SJCRH30 (cell line): ENCODE data around the gene ALPK1. TPM values are rescaled to one million over a fixed set of nuclear protein-coding genes. Genes with fewer than 3 reads are reported as not detected.
A peak's percentile ranks its signal among the peaks of the same experiment; 100 is the strongest.
"Not testable (repeated sequence)": the region's sequence is repeated elsewhere in the genome, so short reads cannot be mapped to it uniquely, and the experiment has no call there.

Experiments used
- DNase-seq, 2 experiments: peaks; one replicate each; pipeline ENCODE4 v3.0.0-alpha.2; 2015 to 2020
- H3K27ac ChIP-seq: fragments of 250-450 bp; sonication (Bioruptor Pico); 2 replicates; pipeline ENCODE4 v1.5.1; 2020; ENCODE audit warnings: mild to moderate bottlenecking, moderate library complexity
- H3K27me3 ChIP-seq: fragments of 250-450 bp; sonication (Bioruptor Pico); 2 replicates; pipeline ENCODE4 v1.5.1; 2020; ENCODE audit warnings: mild to moderate bottlenecking, moderate library complexity
- H3K36me3 ChIP-seq: fragments of 250-450 bp; sonication (Bioruptor Pico); 2 replicates; pipeline ENCODE4 v1.5.1; 2020; ENCODE audit warnings: mild to moderate bottlenecking, moderate library complexity
- H3K4me1 ChIP-seq: fragments of 250-450 bp; sonication (Bioruptor Pico); 2 replicates; pipeline ENCODE4 v1.5.1; 2020; ENCODE audit warnings: mild to moderate bottlenecking, moderate library complexity
- H3K4me3 ChIP-seq: fragments of 250-450 bp; sonication (Bioruptor Pico); 2 replicates; pipeline ENCODE4 v1.5.1; 2020; ENCODE audit warnings: mild to moderate bottlenecking, moderate library complexity
- H3K9me3 ChIP-seq: fragments of 250-450 bp; sonication (Bioruptor Pico); replicated peaks from 2 replicates; pipeline ENCODE4 v1.5.1; 2020; ENCODE audit warnings: mild to moderate bottlenecking, moderate library complexity
- total RNA-seq: library from RNA; depleted of rRNA; stranded (reverse); fragments of >200 nt; shearing (Covaris generic); gene quantifications from 2 replicates; pipeline ENCODE4 v1.2.3, GENCODE V29; 2014

ALPK1 gene
- total RNA-seq, 1 experiment from 2014 or later: 5.1 TPM

DNA sequence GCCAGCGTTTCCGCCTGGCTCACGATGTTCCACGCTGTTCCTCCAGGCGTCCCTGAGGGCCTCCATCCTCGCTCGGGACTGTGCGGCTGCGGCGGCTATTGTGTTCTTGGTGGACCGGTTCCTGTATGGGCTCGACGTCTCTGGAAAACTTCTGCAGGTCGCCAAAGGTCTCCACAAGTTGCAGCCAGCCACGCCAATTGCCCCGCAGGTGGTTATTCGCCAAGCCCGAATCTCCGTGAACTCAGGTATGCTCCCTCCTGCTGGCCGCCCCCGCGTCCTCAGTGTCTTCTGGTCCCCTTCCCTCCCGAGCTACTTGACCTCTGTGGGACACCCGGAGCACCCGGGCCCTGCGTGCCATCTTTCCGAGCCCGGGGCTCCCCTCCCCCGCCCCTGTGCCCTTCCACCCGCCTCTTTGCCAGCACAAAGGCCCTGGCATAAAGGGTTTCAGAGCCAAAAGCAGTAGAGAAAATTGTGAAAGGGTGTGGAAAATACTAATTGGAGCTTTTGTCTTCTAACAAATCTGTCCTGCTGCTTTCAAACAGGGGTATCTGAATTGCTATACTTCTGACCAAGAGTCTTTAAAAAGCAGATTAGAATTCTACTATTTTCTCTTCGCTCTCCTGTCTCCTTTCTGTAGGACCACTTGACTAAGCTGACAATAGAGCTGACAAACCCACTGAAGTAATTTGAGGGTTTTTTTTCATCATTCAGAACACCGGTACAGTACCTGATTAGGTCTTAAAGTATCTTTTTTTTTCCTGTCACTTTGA, 114.8 kb downstream of the ALPK1 start:
- Histone ChIP-seq H3K4me1 (no peaks in the 10 kb centered on the region), H3K27me3 (no peaks in the 10 kb centered on the region), H3K4me3 (no peak overlapping the region), H3K36me3 (no peaks in the 10 kb centered on the region), H3K27ac (no peak overlapping the region), H3K9me3 (no peaks in the 10 kb centered on the region)
- DNase-seq: no peak

DNA sequence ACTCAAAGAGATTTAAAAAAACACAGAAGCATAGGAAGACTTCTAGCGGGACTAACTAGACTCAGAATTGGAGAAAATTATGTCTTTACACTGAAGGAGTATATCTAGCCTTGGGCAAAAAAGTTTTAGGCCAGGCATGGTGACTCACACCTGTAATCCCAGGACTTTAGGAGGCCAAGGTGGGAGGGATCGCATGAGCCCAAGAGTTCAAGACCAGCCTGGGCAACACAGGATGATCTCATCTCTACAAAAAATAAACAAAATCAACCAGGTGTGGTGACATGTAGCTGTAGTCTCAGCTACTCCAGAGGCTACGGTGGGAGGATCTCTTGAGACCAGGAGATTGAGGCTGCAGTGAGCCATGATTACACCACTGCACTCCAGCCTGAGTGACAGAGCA, 119.3 kb downstream of the ALPK1 start:
- Histone ChIP-seq H3K4me1 (no peaks in the 10 kb centered on the region), H3K27ac (no peak overlapping the region), H3K4me3 (no peak overlapping the region), H3K27me3 (no peaks in the 10 kb centered on the region), H3K36me3 (no peaks in the 10 kb centered on the region), H3K9me3 (no peaks in the 10 kb centered on the region)
- no peak for DNase-seq

DNA sequence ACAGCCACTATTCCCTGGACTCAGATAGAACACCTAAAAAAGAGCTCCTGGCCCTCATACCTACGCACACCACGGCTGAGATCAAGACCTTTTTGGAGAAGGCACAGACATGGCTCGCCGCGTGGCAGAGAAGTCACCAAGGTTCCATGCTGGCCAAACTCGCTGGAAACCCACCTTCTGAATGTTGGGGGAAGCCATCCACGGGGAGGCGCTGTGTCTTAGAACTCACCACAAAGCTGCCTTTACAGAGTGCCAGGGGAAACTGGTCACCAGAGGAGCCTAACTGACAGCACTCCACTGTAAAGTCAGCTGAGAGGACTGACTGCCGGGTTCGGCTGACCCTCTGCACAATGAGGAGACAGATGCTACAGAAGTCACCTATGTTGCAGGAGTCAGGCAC, 120.9 kb downstream of the ALPK1 start:
- Histone ChIP-seq H3K36me3 (no peaks in the 10 kb centered on the region), H3K4me3 (no peak overlapping the region), H3K27ac (no peak overlapping the region), H3K4me1 (peaks cover 4% of the 10 kb centered on the region; the same call in 1 of the 2 replicates), H3K27me3 (no peaks in the 10 kb centered on the region), H3K9me3 (no peaks in the 10 kb centered on the region)
- DNase-seq: no peak

DNA sequence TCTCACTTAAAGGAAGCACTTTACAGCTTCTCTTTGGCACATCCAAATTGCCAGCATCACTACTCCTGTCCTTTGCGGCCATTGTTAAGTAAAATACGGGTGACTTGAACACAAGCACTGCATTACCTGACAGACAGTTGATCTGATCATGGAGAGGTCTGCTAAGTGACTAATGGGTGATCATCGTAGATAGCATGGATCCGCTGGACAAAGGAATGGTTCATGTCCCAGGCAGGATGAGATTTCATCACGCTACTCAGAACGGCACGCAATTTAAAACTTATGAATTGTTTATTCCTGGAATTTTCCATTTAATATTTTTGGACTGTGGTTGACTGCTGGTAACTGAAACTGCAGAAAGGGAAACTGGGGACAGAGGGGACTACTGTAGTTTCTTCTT, 124.7 kb downstream of the ALPK1 start:
- H3K27ac ChIP-seq: no peak overlapping the region
- no peaks in the 10 kb centered on the region for H3K27me3 ChIP-seq
- H3K4me1 ChIP-seq: peaks cover 11% of the 10 kb centered on the region; the same call in 1 of the 2 replicates
- H3K4me3 ChIP-seq: no peak overlapping the region
- no peak for DNase-seq
- no peaks in the 10 kb centered on the region for H3K36me3 ChIP-seq
- H3K9me3 ChIP-seq: no peaks in the 10 kb centered on the region

DNA sequence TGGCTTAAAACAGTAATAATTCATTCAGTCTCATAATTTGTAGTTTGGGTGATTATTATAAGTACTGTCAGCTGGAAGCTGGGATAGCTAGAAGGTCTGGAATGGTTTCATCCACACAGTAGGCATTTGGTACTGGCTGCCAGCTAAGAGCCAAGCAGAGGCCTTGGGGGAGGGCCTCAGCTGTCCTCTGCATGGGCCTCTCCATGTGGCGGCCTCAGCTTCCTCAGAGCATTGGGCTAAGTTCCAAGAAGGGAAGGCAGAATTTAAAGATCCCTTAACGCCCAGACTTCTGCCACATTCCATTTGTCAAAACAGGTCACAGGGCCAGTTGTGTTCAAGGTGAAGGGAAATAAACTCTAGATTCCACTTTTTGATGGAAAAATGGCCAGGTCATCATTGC, 125.5 kb downstream of the ALPK1 start:
- Histone ChIP-seq H3K9me3 (no peaks in the 10 kb centered on the region), H3K4me3 (no peak overlapping the region), H3K4me1 (peaks cover 11% of the 10 kb centered on the region; the same call in 1 of the 2 replicates), H3K36me3 (no peaks in the 10 kb centered on the region), H3K27me3 (no peaks in the 10 kb centered on the region), H3K27ac (no peak overlapping the region)
- DNase-seq: peak; percentile 12 to 42

DNA sequence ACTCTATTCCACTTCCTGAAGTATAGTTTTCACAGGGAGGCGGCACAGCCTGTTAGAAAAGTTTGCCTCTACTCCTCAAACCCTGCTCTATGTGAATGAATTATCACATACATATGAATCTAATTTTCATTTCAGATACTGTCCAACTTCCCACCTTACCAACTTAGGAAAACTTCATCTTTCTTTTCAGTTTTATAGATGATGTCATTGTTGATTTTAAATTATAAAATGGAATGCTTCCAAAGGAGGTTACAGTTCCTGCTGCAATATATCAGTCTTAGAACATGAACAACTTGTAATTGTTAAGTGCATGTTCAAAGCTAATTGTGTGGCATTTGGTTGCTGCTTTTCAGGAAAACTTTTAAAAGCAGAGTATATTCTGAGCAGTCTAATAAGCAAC, 126.4 kb downstream of the ALPK1 start:
- H3K4me3 ChIP-seq: no peak overlapping the region
- no peak overlapping the region for H3K27ac ChIP-seq
- H3K9me3 ChIP-seq: no peaks in the 10 kb centered on the region
- H3K36me3 ChIP-seq: no peaks in the 10 kb centered on the region
- DNase-seq: no peak
- H3K4me1 ChIP-seq: peaks cover 11% of the 10 kb centered on the region; the same call in 1 of the 2 replicates
- H3K27me3 ChIP-seq: no peaks in the 10 kb centered on the region

DNA sequence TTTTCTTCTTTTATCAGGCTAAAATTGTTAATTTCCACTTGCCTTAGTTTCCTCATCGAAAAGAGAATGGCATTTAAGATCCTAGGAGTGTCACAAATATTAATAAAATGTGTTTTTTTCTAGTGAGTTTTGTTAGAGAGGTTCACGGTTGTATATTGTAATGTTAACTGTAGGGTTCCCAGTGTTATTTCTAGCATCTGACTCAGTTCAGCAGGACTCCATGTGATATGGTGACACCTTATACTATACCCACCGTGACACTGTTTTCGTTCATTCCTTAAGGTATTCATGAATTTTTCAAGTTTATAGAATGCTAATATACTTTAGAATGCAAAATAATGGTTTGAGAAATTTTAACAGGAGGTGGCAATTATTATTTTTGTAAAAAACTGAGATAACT, 128.7 kb downstream of the ALPK1 start:
- Histone ChIP-seq H3K27ac (no peak overlapping the region), H3K4me1 (peaks cover 11% of the 10 kb centered on the region; the same call in 1 of the 2 replicates), H3K4me3 (no peak overlapping the region), H3K9me3 (no peaks in the 10 kb centered on the region), H3K36me3 (no peaks in the 10 kb centered on the region), H3K27me3 (no peaks in the 10 kb centered on the region)
- DNase-seq: no peak

DNA sequence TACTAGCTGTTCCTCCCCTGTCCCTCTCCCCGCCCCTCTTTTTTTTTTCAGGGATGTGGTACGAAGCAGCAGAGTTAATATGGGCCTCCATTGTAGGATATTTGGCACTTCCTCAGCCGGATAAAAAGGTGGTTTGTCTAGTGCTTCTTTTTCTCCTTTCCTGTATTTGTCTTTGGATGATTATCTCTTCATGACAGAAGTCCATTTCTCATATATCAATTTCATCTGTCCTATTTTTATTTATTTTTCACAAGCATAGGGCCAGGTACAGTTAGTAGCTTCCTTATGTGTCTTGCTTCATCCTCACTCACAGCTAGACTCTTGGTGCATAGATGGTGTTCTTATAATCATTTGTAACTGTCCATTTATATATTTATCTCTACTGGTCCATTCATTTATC, 129.2 kb downstream of the ALPK1 start:
- DNase-seq: no peak
- H3K27ac ChIP-seq: no peak overlapping the region
- peaks cover 11% of the 10 kb centered on the region; the same call in 1 of the 2 replicates for H3K4me1 ChIP-seq
- no peaks in the 10 kb centered on the region for H3K9me3 ChIP-seq
- no peaks in the 10 kb centered on the region for H3K27me3 ChIP-seq
- no peaks in the 10 kb centered on the region for H3K36me3 ChIP-seq
- H3K4me3 ChIP-seq: no peak overlapping the region

DNA sequence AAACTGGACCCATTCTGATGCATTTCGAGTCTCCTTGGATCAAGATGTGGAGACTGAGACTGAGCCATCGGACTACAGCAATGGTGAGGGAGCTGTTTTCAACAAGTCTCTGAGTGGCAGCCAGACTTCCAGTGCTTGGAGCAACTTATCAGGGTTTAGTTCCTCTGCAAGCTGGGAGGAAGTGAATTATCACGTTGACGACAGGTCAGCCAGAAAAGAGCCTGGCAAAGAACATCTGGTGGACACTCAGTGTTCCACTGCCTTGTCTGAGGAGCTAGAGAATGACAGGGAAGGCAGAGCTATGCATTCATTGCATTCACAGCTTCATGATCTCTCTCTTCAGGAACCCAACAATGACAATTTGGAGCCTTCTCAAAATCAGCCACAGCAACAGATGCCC, 134.0 kb downstream of the ALPK1 start:
- Histone ChIP-seq H3K9me3 (no peaks in the 10 kb centered on the region), H3K4me1 (no peaks in the 10 kb centered on the region), H3K27me3 (no peaks in the 10 kb centered on the region), H3K36me3 (no peaks in the 10 kb centered on the region), H3K4me3 (no peak overlapping the region), H3K27ac (no peak overlapping the region)
- no peak for DNase-seq

DNA sequence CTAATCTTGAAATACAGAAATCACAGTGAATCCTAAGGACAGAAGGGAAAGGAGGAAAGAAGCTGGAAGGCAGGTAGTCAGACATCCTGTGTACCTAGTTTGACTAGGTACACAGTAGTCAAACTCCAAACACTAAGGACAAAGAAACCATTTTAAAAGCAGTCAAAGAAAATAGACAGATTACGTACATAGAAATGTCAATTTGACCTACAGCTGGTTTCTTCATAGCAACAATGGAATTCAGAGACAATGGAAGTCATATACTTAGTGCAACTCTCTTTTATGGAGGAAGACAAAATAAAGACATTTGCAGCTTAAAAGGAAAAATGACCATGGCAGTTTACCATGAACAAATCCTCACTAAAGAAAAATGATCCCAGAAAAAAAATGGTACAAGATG, 139.8 kb downstream of the ALPK1 start:
- Histone ChIP-seq H3K27ac (no peak overlapping the region), H3K36me3 (no peaks in the 10 kb centered on the region; the same call in 1 of the 2 replicates), H3K9me3 (no peaks in the 10 kb centered on the region), H3K4me1 (no peaks in the 10 kb centered on the region), H3K4me3 (no peak overlapping the region), H3K27me3 (no peaks in the 10 kb centered on the region)
- DNase-seq: no peak

DNA sequence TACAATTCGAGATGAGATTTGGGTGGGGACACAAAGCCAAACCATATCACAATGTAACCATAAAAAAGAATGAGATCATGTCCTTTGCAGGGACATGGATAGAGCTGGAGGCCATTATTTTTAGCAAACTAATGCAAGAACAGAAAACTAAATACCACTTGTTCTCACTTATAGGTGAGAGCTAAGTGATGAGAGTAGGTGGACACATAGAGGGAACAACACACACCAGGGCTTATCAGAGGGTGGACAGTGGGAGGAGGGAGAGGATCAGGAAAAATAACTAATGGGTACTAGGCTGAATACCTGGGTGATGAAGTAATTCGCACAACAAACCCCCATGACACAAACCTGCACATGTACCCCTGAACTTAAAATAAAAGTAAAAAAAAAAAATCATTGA, 145.1 kb downstream of the ALPK1 start:
- not testable (repeated sequence) for H3K27ac ChIP-seq, H3K27me3 ChIP-seq, H3K4me3 ChIP-seq, H3K36me3 ChIP-seq, H3K9me3 ChIP-seq, H3K4me1 ChIP-seq, DNase-seq

DNA sequence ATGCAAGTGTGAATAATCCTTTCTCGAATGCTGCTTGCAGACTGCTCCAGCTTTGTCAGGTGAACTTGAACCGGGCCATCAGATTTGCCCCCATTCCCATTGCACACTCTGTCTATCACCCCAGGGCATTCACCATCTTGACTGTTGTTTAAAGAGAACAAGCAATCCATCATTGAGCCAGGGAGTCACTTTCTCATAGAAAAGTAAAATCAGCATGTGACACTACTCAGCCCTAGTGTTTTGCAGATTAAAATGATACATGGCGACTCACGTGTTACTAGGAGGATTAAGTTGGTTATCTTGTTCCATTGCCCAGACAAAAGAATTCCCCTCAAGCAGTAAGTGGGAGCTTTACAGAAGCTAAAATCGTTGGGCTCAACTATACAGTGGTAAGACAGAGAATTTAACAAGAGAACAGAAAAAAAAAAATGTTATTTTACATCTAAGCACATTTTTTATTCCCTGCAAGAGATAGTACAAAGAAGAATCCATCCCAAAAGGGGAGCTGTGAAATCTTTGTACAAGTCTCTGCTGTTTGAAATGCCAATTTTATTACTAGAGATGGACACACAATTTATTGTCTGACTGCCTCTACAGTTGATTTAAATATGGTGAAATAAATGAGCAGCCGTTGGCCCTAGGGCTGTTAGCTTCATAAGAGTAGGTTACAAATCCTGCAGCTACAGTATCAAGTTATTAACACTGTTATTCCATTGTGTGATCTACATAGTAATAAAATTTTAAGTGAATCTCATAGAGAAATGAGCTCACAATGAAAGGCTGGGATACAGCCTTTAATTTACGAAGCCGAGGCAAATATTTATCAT, 151.3 kb downstream of the ALPK1 start:
- DNase-seq: peak in 1 of 2 experiments; percentile 5
- H3K36me3 ChIP-seq: no peaks in the 10 kb centered on the region
- no peaks in the 10 kb centered on the region for H3K4me1 ChIP-seq

DNA sequence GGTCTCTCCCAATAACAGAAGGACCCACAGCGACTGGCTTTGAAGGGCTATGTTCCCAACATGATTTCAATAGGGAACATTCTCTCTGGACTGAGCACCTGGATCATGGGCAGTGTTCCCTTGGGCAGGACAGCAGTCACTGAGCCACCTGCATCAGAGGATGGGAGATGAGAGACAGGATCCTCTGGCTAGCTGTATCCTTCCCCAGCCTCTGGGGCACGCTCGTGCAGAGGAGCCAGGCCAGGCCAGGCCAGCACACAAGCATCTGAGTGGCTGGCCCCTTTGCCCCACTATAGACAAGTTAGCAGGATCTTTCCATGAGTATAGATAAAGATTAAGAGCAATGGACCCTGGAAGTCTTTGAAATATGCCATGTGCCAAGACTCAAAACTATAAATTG, 152.5 kb downstream of the ALPK1 start:
- Histone ChIP-seq H3K27me3 (no peaks in the 10 kb centered on the region), H3K36me3 (no peaks in the 10 kb centered on the region), H3K27ac (no peak overlapping the region), H3K9me3 (peaks cover 5% of the 10 kb centered on the region), H3K4me1 (no peaks in the 10 kb centered on the region), H3K4me3 (no peak overlapping the region)
- DNase-seq: no peak

More for the DNA sequence above, 151.3 kb downstream of the ALPK1 start:
- Histone ChIP-seq H3K27me3 (no peaks in the 10 kb centered on the region), H3K9me3 (peaks cover 5% of the 10 kb centered on the region), H3K27ac (no peak overlapping the region), H3K4me3 (no peak overlapping the region)

DNA sequence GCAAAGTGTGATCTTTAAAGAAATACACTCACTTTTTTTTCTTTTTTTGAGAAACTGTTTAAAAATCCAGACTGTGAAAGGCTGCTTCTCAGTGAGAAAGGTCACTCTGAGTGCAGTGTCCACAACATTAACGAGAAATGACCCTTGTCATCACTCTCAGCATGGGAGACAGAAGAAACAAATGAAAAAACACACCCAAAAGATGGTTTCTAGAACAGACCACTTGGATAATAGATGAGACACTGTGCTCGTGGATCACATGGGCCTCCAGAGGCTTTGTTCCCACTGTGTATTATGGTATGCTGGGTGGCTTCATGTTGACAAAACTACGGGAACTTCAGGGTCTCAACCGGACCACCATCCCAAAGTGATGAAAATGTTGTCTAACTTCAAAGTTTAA, 153.9 kb downstream of the ALPK1 start:
- no peaks in the 10 kb centered on the region for H3K9me3 ChIP-seq

DNA sequence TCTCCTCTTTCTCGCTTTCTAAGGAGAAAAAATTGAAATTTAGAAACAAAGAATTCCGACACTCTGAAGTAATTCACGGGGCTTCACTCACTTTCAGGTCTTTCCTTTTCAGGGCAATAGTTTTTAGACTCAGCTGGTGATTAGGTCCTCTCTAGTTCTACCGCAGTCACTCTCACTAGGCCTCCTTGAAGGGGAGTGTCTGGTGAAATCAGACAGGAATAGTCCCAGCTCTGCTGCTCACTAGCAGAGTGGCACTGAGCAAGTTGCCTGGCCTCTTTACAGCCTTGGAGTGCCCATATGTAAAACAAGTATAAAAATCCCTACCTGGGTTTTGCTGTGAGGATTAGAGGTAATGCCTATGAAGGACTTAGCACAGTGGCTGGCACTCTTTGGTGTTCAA, 154.7 kb downstream of the ALPK1 start:
- Histone ChIP-seq H3K36me3 (no peaks in the 10 kb centered on the region), H3K27me3 (no peaks in the 10 kb centered on the region), H3K9me3 (no peaks in the 10 kb centered on the region), H3K4me3 (no peak overlapping the region), H3K27ac (no peak overlapping the region), H3K4me1 (no peaks in the 10 kb centered on the region)
- DNase-seq: no peak

More for the DNA sequence above, 153.9 kb downstream of the ALPK1 start:
- no peak overlapping the region for H3K4me3 ChIP-seq
- no peak overlapping the region for H3K27ac ChIP-seq
- H3K27me3 ChIP-seq: no peaks in the 10 kb centered on the region
- no peaks in the 10 kb centered on the region for H3K36me3 ChIP-seq
- no peaks in the 10 kb centered on the region for H3K4me1 ChIP-seq
- no peak for DNase-seq
